NCI-H2196 (cell line): ENCODE data around the gene CACNA1B.

Experiments
- DNase-seq: peaks from one replicate; lab custom pipeline; 2025; ENCODE audit not compliant: unreplicated experiment; lab: John Stamatoyannopoulos, UW

CACNA1B gene

DNA sequence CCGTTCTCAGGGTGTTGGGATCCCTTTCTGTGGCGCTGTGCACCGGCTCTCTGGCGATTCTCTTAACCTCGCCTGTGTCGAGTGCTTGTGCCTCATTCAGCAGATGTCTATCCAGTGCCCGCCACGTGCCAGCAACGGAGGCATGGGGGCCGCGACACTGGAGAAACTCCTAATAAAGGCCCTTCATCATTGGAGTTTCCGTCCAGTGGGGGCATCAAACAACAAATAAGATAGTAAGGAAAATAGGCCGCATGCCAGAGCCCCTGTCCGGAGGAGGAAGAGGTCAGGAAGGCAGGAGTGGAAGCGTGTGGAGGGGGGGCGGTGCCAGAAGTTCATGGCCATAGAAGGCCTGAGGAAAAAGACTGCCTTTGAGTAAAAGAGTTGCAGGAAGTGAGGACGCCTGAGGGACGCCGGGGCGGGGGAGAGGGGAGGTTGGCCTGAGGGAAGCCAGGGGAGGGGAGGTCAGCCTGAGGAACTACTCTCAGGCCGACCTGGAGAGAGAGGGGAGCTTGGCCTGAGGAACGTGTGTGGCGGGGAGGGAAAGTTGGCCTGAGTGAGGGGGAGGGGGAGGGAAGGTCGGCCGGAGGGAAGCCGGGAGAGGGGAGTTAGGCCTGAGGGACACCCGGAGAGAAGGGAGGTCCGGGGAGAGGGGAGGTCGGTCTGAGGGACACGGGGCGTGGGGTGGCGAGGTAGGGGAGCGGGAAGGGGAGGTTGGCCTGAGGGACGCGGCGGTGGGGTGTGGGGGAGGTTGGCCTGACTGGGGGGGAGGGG lies 82.2 kb downstream of the CACNA1B start:
- DNase-seq, result no peak

DNA sequence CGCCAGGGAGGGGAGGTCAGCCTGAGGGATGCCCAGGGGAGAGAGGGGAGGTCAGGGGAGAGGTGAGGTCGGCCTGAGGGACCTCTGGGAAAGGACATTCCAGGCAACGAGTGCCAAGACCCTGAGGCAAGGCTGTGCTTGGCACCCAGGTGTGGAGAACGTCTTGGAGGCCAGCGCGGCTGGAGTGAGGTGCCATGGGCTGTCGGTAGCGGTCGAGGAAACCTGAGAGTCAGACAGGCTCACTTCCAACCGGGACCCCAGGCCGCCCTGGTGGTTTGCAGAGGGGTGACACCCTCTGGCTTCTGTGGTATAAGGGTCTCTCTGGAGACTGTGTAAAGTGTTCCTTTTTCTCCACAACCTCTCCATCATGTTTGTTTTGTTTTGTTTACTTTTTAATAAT lies 82.9 kb downstream of the CACNA1B start:
- no peak for DNase-seq

DNA sequence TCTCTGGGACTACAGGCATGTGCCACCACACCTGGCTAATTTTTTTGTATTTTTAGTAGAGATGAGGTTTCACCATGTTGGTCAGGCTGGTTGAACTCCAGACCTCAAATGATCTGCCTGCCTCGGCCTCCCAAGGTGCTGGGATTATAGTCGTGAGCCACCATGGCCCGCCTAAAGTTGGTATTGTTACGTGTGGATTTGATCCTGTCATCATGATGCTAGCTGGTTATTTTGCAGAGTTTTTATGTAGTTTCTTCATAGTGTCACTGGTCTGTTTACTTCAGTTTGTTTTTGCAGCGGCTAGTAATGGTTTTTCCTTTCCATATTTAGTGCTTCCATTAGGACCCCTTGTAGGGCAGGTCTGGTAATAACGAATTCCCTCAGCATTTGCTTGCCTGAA lies 85.9 kb downstream of the CACNA1B start:
- no peak for DNase-seq

DNA sequence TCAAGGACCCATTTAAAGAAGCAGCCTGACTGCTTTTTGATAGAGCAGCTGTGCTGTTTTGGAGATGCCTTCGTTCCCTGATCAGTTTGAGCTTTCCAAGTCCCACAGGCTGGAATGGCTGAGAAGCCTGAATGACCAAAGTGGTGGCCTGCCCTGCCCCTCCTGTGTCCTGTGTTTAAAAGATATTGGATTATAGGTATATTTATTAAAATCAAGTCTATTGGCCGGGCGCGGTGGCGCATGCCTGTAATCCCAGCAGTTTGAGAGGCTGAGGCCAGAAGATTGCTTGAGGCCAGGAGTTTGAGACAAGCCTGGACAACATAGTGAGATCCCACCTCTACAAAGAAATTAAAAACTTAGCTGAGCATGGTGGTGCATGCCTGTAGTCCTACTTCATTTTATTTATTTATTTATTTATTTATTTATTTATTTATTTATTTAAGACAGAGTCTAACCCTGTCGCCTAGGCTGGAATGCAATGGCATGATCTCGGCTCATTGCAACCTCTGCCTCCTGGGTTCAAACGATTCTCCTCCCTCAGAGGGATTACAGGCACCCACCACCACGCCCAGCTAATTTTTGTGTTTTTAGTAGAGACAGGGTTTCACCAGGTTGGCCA lies 87.7 kb downstream of the CACNA1B start:
- DNase-seq, result no peak

DNA sequence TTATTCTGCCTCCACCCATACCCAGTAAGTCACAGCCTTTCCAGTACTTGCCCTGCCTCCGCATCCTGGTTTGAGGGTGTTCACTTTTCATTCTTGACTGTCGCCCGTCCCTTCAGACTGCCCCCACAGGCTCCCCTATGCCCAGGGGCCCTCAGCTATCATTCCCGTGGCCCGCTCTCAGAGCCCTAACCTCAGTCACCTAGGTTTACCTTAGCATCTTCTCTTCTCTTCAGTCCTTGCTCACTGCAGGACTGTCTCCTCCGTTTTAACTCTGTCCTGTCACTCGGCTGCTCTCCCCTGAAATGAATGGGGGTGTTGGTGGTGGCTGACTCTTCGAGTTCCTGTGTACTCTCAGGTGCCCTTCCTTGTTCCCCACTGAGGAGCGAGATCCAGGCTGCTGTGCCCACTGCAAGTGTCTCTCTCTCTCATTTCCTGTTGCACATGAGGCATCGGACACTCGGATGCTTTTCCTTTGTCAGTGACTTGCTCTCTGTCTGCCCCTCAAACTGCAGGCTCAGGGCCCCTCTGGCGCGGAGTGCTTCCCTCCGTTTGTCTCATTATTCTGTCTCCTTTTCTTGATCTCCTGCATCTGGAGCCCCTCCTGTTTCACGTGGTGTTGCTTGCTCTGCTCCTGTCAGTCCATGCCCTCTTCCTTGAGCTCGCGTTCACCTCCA lies 89.8 kb downstream of the CACNA1B start:
- DNase-seq, result no peak

DNA sequence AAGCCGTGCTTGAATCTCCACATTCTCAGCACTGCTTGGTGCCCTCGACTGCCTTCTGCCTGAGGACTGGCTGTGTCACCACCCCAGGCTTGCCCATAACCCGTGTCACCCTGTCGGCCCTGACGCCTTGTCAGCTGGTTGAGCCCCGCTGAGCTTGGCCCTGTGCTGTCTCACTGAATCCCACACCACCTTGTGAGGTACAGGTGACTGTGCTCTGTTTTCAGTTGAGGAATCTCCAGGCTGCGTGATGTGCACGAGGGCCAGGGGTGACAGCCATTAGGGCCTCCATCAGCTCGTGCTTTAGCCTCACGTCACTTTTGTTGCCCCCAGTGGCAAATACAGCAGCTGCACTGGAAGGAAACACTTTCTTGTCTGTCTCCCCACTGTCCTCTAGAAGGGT lies 90.7 kb downstream of the CACNA1B start:
- DNase-seq, result no peak

DNA sequence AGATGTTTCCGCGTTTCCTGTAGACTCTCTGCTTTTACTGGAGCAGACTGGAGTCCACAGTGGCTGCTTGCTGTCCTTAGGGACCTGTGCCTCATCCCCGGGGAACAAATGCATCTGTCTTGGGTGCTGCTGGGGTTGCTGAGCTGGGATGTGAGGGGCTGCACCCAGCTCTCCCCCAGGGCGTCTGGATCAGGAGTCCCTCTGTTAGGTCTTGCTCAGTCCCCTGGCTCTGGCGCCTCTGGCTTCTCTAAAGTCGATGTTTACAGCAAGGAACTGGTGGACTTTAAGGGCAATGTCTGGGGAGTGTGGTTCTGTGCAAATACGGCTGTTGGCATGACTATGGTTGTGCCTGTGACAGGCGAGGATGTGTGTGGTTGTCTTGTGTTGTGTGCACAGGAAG lies 91.4 kb downstream of the CACNA1B start:
- no peak for DNase-seq

DNA sequence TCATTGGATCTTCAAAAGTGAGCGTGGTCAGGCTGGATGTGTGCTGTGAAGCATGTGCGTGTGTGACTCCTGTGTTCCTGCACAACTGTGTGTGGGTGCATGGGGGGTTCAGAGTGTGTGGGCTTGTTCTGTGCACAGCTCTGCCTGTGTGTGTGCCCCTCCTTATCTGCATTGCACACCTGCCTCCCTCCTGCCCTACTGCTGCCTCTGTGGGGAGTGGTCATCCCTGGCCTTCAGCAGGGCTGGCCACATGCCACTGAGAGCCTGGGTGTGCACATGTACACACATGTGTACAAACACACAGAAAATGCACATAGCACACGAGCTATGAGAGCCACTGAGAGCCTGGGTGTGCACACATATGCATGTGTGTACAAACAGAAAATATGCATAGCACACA lies 92.1 kb downstream of the CACNA1B start:
- no peak for DNase-seq

DNA sequence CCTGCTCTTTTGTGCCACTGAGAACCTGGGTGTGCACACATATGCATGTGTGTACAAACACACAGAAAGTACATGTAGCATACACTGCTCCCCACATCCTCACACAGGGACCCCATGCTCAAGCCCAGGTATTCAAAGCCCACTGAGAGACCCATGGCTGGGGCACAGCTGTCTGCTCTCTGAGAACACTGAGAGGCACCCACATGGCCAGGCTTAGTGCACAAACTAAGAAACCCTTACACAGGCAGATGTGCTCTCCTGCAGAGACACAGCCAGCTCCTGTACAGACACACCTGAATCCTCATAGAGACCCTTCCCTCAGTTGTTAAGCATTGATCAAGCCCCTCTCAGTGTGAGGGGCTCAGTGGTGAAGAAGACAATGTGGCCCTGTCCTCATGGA lies 92.5 kb downstream of the CACNA1B start:
- DNase-seq, result no peak

DNA sequence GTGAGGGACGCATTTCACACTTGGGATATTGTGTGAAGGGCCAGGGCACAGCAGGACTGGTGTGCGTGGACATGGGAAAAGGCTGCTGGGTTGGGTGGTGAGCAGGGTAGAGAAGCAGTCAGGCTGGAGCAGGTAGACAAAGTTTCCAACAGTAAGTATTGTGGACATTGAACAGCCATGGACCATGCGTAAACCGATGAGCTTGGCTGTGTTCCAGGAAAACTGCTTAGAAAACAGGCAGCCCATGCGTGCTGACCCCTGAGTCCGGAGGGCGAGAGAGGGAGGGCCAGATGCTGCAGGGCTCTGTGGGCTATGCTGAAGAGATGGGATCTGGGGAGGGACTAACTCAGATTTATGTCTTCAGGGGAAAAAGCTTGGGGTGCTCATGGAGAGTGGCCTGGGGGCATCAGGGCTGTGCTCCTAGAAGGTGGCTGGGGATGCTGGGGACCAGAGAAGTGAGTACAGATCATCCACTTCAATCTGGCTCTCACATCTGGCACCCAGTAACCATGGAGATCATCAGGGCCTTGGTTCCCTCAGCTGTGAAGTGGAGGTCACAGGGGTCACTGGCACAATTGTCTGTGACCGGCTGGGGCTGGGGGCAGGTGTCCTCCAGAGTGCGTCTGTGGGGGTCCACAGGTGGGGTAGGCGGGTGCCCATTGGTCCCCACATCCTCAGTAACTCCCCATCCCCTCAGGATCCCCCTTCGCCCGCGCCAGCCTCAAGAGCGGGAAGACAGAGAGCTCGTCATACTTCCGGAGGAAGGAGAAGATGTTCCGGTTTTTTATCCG lies 93.3 kb downstream of the CACNA1B start:
- DNase-seq, result no peak

DNA sequence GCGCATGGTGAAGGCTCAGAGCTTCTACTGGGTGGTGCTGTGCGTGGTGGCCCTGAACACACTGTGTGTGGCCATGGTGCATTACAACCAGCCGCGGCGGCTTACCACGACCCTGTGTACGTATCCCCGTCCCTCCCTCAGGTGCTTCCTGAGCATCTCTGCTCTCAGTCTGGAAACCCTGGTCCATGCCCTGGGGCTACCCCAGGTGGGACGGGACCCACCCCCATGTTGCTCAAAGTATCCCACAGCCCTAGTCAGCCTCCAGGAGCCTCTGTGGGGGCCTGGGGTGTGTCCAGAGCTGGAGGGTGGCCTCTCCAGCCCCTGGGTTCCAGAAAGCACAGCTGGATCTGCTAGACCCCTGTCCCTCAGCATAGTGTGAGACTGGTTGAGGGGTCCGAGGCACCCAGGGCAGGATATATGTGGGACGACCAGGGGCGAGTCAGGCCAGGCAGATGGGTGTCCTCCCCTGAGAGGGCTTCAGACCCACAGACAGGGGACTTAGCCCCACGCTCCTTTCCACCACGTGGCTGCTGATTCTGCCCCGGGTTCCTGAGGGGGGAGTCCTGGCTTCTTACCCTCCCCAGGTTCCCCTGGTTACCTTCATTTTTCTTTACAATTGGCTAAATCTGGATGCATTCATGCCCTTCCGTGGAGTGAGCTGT lies 94.0 kb downstream of the CACNA1B start:
- DNase-seq, result no peak

DNA sequence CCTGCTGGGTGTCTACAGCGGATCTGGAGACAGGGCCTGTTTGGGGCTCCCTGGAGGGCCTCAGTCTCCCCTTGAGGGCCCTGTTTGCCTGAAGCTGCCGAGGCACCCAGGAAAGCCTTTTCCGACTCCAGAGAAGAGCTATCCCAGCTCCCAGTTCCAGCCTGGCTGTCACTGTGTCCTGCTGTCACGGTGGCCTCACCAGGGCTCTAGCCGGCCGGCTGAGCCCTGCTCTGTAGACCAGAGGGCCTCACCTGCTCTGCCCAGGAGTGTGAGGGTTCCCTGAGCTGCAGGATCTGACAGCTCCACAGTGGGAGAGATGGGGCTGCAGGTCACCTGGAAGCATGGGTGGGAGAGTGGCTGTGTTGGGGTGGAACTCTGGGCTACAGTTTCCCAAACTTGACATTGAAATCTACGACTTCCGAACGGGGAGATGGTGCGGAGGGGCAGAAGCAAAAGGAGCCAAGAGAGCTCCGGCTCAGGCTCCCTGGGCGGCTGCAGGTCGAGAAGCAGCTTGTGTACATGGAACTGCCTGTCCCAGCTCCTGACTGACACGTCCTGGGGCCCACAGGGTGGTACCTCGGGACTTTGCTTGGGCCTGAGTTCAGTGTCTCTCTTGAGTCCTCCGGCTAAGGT lies 94.9 kb downstream of the CACNA1B start:
- DNase-seq, result no peak

DNA sequence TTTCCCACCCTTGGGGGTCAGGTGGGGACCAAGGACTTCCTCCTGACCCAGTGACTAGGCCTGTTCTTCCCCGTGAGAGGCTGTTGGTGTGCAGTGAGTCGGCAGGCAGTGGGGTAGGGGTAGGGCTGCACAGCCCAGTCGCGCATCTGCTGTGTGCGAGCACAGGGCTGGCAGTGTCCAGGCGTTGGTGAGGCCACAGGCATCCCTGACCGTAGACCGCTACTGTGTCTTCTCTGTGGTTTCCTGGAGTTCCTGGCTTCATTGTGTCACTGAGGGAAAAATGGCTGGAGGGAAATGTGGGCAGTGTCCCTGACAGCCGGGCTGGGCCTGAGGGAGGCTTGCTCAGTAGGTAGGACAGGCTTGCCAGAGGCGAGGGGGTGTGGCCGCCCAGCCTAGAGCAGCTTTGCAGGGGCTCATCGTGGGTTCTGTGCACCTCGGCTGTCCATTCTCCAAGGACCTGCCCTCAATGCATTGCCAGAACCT lies 95.4 kb downstream of the CACNA1B start:
- no peak for DNase-seq

DNA sequence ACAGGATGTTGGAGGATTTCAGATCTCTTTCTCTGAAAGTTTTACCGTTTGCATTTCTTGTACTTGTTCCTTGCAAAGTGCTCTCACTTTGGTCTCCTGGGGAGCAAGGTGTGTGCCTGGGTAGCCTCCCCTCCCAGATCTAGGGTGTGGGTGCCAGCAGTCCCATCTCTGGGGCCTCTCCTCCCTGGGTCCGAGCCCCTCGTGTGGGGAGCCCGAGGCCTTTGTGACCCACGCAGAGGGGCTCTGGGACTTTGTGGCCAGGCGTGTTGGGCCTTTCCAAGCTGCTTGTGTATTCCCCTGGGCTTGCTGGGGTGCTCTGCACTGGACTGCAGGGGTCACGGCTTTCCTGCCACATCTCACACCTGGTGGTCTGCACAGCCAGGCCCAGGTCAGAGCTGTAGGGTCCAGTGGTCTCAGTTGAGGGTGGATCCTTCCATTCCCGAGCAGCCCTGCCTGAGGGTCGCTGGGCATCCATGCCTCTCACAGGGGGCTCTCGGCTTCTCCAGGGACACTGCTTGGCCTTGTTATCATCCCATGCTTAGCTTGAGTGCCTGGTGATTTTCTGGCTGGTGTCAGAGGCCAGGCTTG lies 96.3 kb downstream of the CACNA1B start:
- no peak for DNase-seq

DNA sequence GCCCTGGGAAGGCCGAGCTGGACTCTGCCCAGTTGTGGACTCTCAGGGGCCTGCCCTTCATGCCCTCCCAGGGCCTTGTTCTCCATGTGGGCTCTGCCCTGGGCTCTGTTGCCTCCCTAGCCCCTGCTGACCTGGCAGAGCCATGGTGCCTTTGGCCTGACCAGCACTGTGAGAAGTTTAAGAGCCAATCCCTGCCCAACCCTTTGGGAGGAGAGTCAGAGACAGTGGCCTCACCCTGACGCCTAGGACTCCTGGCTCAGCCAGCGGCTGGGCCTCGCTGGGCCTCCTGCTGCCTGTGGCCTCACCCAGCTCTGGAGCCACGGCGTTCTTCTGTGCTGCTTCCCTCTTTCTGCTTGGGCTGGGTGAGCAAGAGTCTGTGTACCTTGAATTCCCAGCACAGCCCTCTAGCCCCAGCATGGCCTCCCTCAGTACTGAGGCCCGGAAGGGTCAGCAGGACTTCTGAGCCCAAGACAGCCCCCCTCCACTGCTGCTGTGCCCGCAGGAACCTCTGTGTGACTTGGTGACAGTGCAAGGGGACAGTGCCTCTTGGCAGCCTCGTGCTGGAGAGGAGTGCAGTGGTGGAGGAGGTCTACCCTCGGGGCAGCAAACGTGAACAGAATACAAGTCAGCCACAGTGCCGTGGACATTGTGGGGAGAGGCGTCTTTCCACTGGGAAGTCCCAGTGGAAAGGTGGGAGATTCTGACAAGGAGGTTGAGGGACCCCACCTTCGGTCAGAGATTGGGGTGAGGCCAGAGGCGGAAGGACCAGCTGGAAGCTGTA lies 97.4 kb downstream of the CACNA1B start:
- DNase-seq, result no peak

DNA sequence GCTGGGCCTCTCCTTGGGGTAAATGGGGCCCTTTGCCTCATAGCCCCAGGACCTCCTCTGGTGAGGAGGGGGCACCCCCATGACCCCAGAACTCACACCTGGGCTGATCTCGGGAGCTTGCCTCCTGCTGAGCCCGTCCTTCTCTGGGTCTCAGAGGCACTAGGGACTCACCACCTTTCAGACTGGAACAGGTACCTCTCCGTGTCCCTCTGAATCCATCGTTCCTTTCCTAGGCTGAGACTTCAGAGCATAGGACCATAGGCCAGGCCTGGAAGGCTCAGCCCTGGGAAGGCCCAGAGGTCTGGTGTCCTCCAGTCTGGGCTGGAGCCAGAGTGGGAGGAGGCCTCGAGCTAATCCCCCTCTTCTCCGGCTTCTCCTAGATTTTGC lies 97.9 kb downstream of the CACNA1B start:
- DNase-seq, result no peak

DNA sequence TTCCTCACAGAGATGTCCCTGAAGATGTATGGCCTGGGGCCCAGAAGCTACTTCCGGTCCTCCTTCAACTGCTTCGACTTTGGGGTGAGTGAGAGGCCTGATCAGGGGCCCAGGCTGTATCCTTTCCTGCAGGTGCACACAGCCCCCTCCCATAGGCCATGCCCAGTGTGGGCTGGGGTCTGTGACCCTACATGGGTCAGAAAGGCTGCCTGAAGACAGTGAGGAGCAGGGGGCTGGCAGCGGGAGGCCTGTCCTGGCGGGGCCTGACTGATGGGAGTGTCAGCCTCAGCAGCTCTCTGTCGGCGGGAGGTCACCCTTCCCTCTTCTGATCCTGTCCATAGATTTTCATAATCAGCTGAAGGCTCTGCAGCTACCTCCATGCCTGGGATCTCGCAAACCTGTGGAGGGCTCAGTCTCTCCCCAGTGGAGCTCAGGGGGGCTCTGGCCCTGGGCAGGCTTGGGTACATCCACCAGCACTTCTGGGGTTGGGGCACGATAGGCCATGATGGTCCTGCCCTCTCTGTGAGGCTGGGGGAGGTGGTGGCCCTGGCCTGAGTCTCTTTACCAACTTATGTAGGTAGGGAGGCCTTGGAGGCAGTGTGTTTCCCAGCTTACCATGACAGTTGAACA lies 98.5 kb downstream of the CACNA1B start:
- DNase-seq, result no peak

DNA sequence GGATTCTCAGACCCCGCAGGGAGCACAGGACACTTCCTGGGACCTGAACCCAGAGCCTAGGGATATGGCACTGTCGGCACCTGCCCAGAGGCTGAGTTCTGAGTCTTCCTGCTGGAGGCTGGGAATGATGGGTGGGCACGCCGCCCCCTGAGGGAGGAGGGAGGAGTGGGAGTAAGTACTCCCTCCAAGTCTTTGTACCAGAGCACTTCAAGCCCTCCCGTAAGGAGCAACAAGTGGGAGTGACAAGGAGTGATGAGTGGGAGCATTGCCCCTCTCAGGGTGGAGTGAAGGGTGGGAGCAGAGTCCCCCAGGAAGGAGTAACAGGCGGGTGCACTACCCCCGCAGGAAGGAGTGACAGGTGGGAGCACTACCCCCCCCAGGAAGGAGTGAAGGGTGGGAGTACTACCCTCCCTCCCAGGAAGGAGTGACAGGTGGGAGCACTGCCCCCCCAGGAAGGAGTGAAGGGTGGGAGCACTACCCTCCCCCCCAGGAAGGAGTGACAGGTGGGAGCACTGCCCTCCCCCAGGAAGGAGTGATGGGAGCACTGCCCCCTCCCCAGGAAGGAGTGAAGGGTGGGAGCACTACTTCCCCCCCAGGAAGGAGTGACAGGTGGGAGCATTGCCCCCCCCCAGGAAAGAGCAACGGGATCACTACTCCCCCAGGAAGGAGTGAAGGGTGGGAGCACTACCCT lies 100.1 kb downstream of the CACNA1B start:
- no peak for DNase-seq
